ENCODE results near the gene IGFN1.

The IGFN1 gene

DNA sequence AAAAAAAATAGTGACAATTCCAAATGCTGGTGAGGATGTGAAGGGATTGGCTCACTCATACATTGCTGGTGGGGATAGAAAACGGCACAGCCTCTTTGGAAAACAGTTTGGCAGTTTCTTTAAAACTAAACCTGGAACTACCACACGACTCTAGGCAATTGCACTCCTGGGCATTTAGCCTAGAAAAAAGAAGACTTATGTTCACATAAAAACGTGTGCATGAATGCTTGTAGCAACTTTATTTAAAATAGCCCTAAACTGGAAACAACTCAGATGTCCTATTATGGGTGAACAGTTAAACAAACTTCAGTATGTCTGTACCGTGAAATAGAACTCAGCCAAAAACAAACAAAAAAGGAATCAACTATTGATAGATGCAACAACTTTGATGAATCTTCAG lies 26.9 kb upstream of the IGFN1 start:
- DNase-seq = no peak

DNA sequence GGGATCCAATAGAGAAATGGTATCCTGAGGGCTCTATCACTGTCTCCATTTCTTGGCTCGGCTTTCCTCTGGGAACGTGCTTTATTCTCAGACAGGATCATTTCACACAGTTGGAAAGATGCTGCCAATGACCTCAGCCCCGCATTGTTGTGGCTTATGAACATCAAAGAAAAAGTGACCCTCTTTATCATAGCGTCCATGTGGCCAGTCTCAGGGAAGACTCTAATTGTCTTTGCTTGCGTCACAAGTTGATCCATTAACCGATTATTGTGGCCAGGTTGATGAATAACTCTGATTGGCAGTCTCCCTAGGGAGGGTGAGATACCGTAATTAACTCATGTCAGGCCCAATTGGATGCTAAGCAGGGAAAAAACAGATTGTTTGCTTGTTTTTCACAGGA lies 26.0 kb upstream of the IGFN1 start:
- no peak for DNase-seq

DNA sequence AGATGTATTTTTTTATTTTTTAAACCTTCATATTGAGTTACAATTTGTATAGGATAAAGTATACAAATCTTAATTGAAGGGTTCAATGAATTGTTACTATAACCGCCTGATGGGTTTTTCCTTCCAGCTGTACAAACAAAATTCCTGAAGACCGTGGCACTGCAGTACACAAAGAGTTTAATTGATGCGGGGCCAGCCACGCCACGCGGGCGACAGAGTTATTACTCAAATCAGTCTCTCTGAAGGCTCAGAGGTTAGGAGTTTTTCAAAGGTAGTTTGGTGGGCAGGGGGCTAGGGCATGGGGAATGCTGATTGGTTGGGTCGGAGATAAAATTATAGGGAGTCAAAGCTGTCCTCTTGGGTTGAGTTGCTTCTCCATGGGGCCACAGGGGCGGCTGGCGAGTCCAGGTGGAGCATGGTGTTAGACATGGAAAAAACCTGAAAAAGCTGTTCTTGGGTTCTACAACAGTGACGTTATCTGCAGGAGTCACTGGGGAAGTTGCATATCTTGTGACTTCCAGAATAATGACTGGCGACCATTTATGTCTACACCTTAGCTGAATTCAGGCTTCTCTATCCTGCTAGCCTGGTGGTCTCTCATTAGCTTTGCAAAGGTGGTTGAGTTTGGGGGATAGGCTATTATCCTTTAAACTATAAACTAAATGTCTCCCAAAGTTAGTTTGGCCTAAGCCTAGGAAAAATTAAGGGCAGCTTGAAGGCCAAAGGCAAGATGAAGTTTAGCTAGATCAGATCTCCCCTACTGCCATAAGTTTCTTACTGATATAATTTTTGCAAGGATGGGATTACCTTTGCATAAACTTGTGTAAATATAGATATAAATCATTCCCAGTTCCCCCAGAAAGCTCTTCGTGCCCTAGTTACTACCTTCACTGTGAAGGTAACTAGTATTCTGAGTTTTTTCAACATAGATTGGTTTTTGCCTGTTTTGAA lies 23.3 kb upstream of the IGFN1 start:
- DNase-seq = no peak

DNA sequence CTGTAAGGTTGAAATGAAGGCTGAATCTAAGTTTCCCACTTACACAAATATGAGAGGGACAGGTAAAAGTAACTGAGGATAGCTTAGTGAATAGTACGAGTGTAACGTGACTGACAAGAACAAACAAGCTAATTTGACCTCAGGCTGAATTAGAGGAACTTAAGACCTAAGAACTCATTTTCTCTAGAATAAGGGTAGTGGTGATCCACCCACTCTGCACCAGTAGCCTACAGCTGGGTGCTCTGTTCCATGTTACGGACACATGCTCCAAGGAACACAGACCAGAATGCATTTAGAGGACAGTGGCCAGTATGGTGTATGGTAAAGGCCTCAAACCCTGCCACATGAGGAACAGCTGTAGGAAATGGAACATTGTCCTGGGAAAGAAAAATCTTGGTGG lies 21.4 kb upstream of the IGFN1 start:
- no peak for DNase-seq

DNA sequence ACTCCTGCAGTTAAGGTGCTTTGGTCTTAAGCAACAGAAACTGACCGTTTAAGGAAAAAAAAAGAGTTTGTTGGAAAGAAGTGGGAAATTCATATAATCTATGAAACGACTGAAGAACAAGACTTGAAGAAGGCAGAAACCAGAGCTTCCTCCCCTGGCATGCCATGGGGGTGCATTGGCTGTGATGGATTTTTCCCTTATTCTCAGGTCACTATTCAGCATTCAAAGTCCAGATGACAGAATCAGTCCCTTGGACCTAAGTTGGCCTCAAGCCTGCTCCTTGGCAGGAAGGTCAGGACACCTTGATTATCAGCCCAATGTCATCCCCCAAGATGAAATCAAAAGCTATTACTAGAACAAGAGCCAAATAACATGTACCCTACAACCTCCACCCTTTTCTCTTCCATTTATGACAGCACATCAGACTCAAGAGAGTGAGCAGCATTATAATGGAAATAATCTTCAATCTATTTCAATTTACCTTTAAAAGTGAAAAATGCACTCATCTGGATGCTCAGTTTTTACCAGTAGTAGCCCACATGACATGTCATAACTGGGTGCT lies 20.6 kb upstream of the IGFN1 start:
- no peak for DNase-seq

DNA sequence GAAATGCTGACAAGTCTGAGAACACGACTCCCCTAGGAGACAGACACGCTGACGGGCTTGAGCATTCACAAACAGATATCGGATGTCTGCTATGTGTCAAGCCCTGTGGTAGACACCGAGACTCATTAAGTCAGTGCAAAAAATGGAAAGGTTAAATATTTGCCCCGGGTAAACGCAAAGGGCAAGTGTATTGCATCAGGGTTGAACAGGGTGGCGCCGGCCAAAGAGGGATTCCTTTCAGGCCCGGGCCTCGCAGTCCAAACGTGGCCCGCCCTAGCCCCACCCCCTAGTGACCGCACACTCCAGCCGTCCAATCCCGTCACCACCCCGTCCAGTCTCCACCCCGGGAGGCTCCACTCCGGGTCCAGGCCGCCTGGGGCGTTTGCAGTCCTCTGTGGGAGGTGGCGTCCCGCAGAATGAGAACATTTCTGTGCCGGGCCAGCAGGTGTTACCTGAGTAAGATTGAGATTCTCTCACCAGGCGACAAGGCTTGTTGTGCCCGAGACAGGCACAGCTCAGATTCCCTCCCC lies 20.0 kb upstream of the IGFN1 start:
- peak; percentile 56 to 78 (median 66) for DNase-seq

DNA sequence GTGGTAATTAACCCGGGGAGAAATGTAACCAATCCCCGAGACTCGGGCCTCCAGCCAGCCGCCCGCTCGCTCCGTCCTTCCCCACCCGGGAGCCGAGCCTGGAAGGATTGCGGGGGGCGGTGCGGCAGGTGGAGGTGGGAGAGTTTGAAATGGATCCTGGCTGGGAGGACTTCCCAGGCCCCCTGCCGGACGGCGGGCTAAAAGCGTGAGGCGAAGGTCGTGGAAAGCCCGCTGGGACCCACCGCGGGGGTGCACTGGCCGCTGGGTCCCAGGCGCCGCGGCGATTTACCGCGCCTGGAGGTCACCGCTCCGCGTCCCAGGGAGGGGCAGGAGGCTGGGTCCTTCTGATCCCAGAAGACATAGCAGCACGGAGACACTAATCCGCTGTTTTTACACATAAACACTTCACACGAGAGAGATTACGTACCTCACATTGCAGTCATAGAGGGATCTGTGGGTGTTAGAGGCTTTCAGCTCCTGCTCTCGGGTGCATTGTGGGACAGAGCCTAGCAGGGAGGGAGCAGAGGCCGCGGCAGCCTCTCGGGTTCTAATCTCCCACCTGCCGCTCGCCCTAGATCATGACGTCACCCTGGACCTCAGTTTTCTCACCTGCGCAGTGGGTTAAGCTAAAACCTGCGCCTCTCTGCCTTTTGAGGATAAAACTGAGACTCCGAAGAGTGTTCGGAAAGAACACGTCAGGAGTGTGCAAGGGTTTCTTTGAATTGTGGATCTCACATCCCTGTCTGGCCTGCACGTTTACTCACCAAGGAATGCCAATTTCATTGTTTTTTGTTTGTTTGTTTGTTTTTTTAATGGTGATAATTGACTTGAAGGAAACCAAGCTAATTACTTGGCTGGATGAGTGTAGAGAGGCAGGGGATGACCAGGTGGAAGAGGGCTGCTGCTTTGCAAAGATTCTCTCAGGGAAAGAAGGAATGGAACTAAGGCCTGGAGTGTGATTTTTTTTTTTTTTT lies 19.3 kb upstream of the IGFN1 start:
- peak in 4 of 5 donors; percentile 10 to 36 (median 18) for DNase-seq

DNA sequence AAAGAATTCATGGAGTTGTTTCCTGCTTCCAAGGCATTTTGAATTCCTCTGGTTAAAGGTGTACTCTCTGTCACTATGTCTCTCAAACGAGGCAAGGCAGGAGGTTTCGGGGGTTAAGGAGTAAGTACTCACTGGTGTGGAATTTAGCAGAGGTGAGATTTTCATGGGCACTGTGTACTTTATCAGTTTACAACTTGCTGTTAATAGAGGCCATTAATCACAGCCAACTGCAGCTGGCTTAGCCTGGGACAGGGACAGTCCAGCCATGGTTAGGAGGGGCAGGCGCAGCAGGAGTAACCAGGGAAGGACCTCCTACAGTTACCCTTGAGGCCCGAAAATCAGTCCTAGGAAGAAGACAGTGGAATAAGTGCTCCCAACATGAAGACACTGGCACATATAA lies 18.3 kb upstream of the IGFN1 start:
- DNase-seq = no peak

DNA sequence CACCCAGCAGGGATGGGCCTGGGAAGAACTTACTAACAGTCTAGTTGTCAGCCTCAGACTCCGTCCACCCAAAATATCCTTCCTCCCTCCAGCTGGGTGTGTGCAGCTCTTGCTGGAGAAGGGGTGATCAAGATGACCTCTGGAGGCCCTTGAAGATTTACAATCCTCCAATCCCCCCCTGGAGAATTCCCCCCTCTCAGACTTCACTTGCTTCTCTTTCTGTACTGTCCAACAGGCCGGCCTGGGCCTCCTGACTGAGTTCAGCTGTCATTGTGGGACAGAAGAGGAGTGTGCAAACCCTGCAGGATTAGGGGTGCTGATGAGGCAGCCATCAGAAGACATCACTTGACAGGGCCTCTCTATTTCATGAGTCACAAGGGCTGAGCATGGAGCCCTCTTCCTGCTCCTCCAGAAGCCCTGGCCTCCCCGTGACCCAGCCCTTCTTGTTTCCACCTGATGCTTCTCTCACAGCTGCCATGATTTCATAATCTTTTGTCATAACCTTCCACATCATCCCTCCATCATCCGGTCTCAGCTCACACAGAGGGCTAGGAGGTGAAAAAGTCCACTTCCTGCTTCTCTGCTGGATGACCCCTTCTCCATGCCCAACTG lies 17.5 kb upstream of the IGFN1 start:
- DNase-seq = no peak

DNA sequence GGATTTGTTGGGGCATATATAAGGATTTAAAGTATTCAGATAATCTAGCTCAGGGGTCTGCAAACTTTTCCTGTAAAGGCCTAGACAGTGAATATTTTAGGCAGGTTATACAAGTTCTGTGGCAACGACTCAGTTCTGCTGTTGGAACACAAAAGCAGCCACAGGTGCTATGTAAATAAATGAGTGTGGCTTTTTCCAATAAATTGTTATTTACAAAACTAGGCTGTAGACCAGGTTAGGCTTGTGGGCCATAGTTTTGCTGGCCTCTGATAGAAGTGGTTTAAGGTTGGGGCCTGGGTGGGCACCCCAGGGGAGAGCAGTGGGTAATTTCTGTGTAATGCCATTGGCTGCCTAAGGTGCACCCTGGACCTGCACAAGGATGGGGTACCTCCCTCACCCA lies 16.9 kb upstream of the IGFN1 start:
- no peak for DNase-seq

DNA sequence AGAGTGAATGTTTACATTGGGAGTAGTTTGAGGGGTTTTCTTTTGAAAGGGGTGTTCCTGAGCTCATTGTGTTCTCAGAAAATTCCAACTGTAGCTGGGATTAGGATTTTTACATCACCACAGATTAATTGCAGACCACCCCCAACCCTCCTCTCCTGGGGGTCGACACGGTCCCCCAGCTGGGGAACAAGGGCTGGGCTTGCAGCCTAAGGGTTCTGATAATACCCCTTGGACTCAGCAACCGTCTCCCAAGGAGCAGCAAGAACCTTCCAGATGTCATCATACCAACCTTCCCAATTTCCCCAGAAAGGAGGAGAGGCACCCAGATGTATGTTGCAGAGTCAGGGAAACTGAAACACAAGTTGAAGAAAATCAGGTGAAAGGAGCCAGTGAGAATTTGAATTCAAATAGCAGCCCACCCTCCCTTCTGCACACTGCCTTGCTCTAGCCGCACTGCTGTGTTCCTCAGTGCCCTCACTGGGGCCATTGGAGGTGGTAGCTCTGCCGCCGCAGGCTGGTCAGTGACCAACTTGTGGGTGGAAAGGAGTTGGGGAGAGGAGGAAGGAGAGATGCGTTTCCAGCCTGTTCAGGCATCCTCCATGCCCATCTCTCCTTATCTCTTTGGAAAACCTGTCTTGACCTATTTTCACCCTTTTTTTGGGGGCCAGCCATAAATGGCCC lies 14.7 kb upstream of the IGFN1 start:
- no peak for DNase-seq

DNA sequence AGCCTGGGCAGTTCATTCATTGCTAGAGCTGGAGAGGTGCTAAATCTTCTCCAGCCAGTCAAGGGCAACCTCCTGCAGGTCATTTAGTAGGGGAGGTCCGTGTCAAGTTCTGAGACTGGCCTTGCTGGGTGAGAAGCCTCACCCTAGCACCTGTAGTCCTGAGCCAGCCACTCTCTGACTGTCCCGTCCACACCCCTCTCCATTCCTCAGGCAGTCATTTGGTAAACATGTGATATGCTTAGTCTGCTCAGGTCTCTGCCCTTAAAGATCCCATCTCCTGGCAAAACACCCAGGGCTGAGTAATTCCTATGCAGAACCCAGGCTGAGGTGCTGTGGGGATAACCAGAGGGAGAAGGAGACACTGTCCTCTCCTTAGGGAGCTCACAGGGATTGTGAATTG lies 13.7 kb upstream of the IGFN1 start:
- DNase-seq = no peak

DNA sequence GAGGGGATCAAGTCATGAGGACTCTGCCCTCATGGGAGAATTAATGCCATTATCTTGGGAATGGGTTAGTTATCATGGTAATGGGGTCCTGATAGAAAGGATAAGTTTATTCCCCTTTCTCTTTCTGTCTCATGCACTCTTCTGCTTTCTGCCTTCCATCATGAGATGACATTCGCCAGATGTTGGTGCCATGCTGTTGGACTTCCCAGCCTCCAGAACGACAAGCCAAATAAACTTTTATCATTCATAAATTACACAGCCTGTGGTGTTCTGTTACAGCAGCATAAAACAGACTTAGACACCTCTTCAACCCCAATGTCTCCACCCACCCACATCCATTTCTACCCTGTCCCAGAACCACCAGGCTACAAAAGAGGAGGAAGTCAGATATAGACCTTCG lies 11.9 kb upstream of the IGFN1 start:
- no peak for DNase-seq

DNA sequence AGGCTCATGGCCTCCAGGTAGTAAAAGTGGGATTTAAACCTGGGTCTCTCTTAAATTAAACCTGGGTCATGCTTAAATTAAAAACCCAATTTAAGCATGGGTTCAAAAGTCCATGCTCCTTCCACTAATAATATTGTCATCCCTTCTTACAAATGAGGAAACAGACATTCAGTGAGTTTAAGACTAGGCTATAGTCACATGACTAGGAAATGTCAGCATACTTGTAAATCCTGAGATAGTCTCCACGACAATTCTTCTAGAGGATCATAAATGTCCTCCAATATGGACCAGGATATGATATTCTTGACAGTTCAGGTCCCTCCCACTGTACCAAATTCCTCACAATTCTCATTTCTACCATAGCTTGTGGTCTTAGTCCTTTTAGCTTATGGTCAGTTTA lies 10.5 kb upstream of the IGFN1 start:
- no peak for DNase-seq

DNA sequence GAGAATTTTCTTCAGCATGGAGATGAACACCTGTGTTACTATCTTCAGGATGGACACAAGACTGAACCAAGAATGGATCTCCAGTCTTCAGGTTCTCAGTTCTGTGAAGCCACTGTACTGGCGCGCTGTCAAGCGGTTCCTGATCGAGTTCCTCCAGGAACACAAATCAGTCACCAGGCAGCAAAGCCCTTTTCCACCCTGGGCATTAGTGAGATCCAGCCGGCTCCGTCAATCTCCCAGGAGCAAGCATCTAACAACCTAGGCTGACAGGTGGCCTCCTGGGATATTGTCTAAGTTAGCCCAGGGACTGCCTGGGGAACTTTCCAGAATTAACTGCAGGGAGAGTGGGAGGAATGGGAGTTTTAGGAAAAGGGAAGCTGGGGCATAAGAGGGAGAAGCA lies 9.7 kb upstream of the IGFN1 start:
- DNase-seq = no peak

DNA sequence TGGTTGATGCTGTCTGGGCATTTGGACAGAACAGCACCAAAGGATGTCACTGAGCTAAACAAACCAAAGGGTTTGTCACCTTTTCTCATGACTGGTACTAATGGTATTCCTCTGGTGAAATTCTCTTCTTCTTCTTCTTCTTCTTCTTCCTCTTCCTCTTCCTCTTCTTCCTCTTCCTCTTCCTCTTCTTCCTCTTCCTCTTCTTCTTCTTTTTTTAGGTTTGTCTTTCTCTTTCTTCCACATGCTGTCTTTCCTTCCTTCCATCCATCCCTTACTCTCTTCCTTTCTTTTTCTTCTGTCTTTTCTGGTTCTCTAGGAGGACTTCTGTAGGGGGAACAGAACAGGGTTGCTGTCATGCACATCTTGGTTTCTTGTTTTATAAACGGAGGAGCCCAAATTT lies 9.3 kb upstream of the IGFN1 start:
- DNase-seq = no peak

DNA sequence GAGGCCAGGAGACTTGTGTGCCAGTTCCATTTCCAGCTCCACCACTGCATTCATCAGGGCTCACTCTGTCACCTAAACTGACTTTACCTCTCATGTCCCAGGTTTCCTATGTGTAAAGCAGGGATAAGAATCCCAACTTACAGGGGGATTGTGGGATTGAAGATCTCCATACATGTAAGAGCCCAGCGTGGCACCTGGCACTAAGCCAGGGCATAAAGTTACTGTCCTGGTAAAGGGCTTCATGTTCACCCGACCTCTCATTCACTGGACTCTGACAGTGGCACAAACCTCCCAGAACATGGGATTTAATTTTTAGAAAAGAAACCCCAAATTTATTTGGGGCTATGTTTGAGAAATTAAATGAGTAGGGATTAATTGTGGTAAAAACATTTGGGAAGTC lies 8.9 kb upstream of the IGFN1 start:
- no peak for DNase-seq

DNA sequence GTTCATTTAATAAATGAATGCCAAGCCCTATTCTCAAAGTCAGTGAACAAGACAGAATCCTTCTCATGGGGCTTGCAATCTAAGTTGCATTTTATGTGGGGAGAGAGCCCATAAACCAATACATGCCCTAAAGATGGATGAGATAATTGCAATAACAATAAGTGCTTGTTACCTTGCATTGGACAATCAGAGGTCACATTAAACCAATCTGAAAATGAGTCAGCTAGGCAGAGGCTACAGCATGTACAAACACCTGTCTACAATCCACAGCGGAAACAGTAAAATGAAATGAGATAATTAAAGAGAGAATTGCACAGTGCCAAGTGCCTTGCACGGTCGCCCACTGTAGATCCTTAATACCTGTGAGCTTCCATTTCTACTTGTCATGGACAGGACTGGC lies 7.4 kb upstream of the IGFN1 start:
- no peak for DNase-seq

DNA sequence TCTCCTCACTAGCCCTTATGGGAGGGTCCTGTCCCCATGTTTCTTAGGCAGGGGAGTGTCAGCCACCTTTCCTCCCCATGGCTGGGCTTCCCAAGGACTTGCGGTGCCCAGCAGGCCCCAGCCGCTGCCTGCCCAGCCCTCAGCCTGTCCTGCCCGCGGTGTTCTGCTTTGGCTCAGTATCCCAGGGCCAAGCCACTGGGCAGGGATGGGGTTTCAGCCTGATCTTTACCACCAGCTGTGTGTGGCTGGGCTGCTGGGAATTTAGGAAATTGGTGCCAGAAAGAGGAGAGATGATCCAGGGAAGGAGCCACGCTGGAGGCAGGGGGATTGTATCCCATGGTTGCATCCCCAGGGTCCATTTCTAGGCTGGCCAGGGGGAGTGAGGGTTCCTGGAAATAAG lies 6.9 kb upstream of the IGFN1 start:
- DNase-seq = no peak

DNA sequence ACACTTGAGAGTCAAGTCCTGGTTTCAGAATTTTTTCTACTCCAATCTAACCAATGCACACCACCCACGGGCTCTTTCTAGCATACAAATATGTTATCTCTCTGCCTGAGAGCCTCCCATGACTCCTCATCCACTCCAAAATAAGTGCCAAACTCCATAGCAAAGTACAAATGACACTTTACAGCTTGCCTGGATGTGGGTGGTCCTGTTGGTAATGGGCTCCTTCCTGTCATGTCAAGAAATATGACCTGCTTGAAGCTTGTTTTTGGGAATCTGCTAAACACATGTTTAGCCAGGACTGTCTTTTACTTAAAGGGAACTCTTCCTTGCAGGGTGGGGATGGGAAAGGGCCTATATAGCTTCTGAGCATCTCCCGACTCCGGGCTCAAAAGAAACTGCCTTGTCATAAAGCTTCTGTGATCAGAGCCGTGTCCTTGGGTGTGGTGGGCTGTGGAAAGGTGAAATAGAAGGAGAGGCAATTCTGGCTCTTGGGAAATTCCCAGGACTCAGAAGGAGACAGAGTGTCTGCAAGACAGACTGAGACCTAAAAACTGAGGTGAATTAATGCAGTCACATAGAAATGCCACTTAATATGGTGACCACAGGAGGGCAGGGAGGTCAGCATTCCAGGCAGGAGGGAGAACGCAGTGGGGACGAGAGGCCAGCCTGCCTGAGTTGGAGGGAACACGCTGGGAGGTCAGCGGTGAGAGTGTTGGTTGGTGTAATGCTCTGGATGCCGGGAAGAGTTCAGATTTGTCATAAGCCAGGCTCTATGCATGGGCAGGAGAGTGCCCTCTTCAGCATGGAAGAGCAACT lies 6.1 kb upstream of the IGFN1 start:
- no peak for DNase-seq

DNA sequence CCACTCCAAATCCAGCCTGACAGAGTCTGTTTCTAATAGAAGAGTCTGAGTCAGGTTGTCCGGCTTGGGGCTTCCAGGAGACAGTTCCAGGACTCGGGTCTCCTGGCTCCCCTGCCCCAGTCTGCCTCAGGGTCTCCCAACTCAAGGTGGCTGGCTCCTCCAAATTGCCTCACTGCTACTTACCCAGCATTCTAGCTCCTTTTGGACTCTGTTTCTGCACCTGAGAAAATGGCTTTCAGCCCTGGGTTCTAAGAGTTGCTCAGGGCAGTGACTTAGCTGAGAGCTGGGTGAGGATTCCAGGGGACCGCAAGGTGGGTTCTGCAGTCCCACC lies 5.5 kb upstream of the IGFN1 start:
- no peak for DNase-seq

All from T-helper 1 cell (primary cell).